Ovary (tissue), 3 donors: ENCODE measurements around the gene BID.

Experiments used
- CTCF ChIP-seq, 3 donors: fragments of 450-650 bp in 2 of 3; fragments of 200-600 bp in 1 of 3; IDR thresholded peaks; one replicate each; pipeline versions ENCODE4 v1.5.1 to v1.8.0; 2016 to 2022; ENCODE audit warnings: antibody characterized with exemption in 3 of 3, mild to moderate bottlenecking in 1 of 3
- EP300 ChIP-seq: sonication (generic); formaldehyde crosslinking; IDR thresholded peaks from one replicate; pipeline ENCODE4 v1.6.1; 2017; ENCODE audit warnings: antibody characterized with exemption
- donor health status: DM: no; HTN: no; CAD: no.

- TF ChIP-seq CTCF (IDR thresholded peaks at IDR 0.05) (no peak), EP300 (no peak)
Measured at GRCh38 chr22:17733466-17733865, 40.8 kb downstream of the BID start.
